ENCODE data around the gene SLBP. TPM values are rescaled to one million over a fixed set of nuclear protein-coding genes. Genes with fewer than 3 reads are reported as not detected.

The SLBP gene
- polyA plus RNA-seq, 3 donors = 39.6 to 63.7 (median 59.1) TPM

DNA sequence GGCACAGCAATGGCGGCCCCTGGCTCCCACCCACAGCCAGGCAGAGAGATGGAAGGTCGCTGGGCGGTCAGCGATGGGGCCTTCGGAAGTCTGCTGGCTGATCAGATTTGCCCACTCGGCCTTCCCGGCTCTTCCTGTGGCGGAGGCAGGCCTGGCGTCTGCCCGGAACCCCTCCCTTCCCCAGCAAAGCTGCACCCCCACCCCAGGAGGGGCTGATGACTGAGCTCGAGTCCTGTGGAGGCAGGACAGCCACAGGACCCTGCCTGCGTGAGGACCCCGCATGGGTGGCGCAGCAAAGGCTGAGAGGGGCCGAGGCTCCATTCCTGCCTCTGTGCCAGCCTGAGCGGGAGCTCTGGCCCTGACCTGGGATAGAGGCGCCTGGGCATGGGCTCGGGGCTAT lies 44.0 kb upstream of the SLBP start:
- intact Hi-C loops (cut with micrococcal nuclease) = no loop called here
- Mint-ChIP-seq H3K9me3 (peaks cover 0 to 1% (median 0%) of the 10 kb centered on the region in 7 donors), H3K27ac (no peak overlapping the region), H3K4me1 (peaks cover 10% of the 10 kb centered on the region), H3K27me3 (ENCODE audit: low read depth in 3 of 3) (peaks cover 0 to 2% (median 2%) of the 10 kb centered on the region in 3 donors), H3K36me3 (no peaks in the 10 kb centered on the region), H3K4me3 (peak overlapping the region in 1 of 2 donors; percentile 53)
- no peaks in the 10 kb centered on the region for H3K9me3 ChIP-seq (replicated peaks in 1 of 2; ENCODE audit: control insufficient read depth in 1 of 2, insufficient read depth in 1 of 2, low read length in 2 of 2)
- TF ChIP-seq, protein P1, sequence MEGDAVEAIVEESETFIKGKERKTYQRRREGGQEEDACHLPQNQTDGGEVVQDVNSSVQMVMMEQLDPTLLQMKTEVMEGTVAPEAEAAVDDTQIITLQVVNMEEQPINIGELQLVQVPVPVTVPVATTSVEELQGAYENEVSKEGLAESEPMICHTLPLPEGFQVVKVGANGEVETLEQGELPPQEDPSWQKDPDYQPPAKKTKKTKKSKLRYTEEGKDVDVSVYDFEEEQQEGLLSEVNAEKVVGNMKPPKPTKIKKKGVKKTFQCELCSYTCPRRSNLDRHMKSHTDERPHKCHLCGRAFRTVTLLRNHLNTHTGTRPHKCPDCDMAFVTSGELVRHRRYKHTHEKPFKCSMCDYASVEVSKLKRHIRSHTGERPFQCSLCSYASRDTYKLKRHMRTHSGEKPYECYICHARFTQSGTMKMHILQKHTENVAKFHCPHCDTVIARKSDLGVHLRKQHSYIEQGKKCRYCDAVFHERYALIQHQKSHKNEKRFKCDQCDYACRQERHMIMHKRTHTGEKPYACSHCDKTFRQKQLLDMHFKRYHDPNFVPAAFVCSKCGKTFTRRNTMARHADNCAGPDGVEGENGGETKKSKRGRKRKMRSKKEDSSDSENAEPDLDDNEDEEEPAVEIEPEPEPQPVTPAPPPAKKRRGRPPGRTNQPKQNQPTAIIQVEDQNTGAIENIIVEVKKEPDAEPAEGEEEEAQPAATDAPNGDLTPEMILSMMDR (IDR thresholded peaks at IDR 0.05) = no peak
- H3K79me2 ChIP-seq (ENCODE audit: insufficient read depth, low read length) = no peaks in the 10 kb centered on the region
- H3K27me3 ChIP-seq (ENCODE audit: control insufficient read depth in 2 of 2, insufficient read depth in 2 of 2, low read length in 2 of 2) = no peaks in the 10 kb centered on the region
- 56% methylated on average over 16 of the region's 18 CpGs for WGBS (ENCODE audit: insufficient coverage)
- no peak overlapping the region for H3K27ac ChIP-seq (ENCODE audit: low read depth in 1 of 2, low read length in 2 of 2)
- H3K4me3 ChIP-seq (replicated peaks in 1 of 3; ENCODE audit: low read depth in 2 of 3, low read length in 3 of 3) = no peak overlapping the region
- no peaks in the 10 kb centered on the region for H3K36me3 ChIP-seq (replicated peaks in 1 of 2; ENCODE audit: control insufficient read depth in 1 of 2, insufficient read depth in 2 of 2, low read length in 2 of 2)
- no peak for DNase-seq
- no peaks in the 10 kb centered on the region for H4K20me1 ChIP-seq (ENCODE audit: insufficient read depth, low read length)
- no peak overlapping the region for H3K9ac ChIP-seq (ENCODE audit: insufficient read depth, low read length, poor library complexity, severe bottlenecking)
- no peak overlapping the region for H3K4me2 ChIP-seq (replicated peaks; ENCODE audit: extremely low read depth, low read length, poor library complexity, severe bottlenecking)
- peaks cover 21 to 23% of the 10 kb centered on the region in 2 donors for H3K4me1 ChIP-seq (ENCODE audit: control insufficient read depth in 1 of 2, insufficient read depth in 2 of 2, low read length in 2 of 2)
- no peak overlapping the region for H2AFZ ChIP-seq (ENCODE audit: insufficient read depth, low read depth, low read length, poor library complexity, severe bottlenecking)

DNA sequence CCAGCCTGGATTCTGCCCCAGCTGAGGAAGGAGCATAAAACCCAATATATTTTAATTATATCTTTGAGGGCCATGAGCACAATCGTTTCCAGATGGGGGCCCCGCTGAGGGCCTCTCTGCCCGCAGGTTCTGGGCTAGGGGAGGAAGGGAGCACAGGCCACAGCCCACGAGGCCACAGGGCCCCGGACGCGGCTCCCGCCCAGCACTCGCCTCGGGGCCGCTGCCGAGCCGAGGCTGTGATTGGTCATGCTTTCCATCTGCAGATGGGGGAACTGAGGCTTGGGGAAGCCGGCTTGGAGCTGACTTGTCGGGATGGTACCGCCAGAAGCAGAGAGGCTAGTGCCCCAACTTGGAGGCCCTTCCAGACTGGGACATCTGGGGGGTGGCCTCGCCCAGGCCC lies 43.2 kb upstream of the SLBP start:
- no peak overlapping the region for H3K27ac ChIP-seq (ENCODE audit: low read depth in 1 of 2, low read length in 2 of 2)

More for the DNA sequence above, 43.2 kb upstream of the SLBP start:
- H3K9ac ChIP-seq (ENCODE audit: insufficient read depth, low read length, poor library complexity, severe bottlenecking) = no peak overlapping the region
- peak overlapping the region in 1 of 7 donors; percentile 36 for H3K27ac Mint-ChIP-seq
- TF ChIP-seq, protein P1 (IDR thresholded peaks at IDR 0.05) = no peak
- no peaks in the 10 kb centered on the region for H3K36me3 ChIP-seq (replicated peaks in 1 of 2; ENCODE audit: control insufficient read depth in 1 of 2, insufficient read depth in 2 of 2, low read length in 2 of 2)
- H3K4me3 Mint-ChIP-seq = no peak overlapping the region
- intact Hi-C loops (cut with micrococcal nuclease) = no loop called here
- no peaks in the 10 kb centered on the region for H3K9me3 ChIP-seq (replicated peaks in 1 of 2; ENCODE audit: control insufficient read depth in 1 of 2, insufficient read depth in 1 of 2, low read length in 2 of 2)
- no peak overlapping the region for H2AFZ ChIP-seq (ENCODE audit: insufficient read depth, low read depth, low read length, poor library complexity, severe bottlenecking)
- DNase-seq = no peak
- peaks cover 10% of the 10 kb centered on the region for H3K4me1 Mint-ChIP-seq
- no peaks in the 10 kb centered on the region for H3K27me3 ChIP-seq (ENCODE audit: control insufficient read depth in 2 of 2, insufficient read depth in 2 of 2, low read length in 2 of 2)
- 83% methylated on average over 14 of the region's 17 CpGs for WGBS (ENCODE audit: insufficient coverage)
- peaks cover 21 to 23% of the 10 kb centered on the region in 2 donors for H3K4me1 ChIP-seq (ENCODE audit: control insufficient read depth in 1 of 2, insufficient read depth in 2 of 2, low read length in 2 of 2)
- no peak overlapping the region for H3K4me3 ChIP-seq (replicated peaks in 1 of 3; ENCODE audit: low read depth in 2 of 3, low read length in 3 of 3)
- H4K20me1 ChIP-seq (ENCODE audit: insufficient read depth, low read length) = no peaks in the 10 kb centered on the region
- H3K36me3 Mint-ChIP-seq = no peaks in the 10 kb centered on the region
- H3K79me2 ChIP-seq (ENCODE audit: insufficient read depth, low read length) = no peaks in the 10 kb centered on the region
- peaks cover 0 to 2% (median 2%) of the 10 kb centered on the region in 3 donors for H3K27me3 Mint-ChIP-seq (ENCODE audit: low read depth in 3 of 3)
- peaks cover 0 to 1% (median 0%) of the 10 kb centered on the region in 7 donors for H3K9me3 Mint-ChIP-seq
- no peak overlapping the region for H3K4me2 ChIP-seq (replicated peaks; ENCODE audit: extremely low read depth, low read length, poor library complexity, severe bottlenecking)
